ENCODE results near the gene ISLR2. TPM values are rescaled to one million over a fixed set of nuclear protein-coding genes. Genes with fewer than 3 reads are reported as not detected.
A peak's percentile ranks its signal among the peaks of the same experiment; 100 is the strongest.

ISLR2 gene
- total RNA-seq, 1 experiment from 2014 or later: 8.9 TPM

GRCh38 chr15:74132681-74133651, 2.6 kb downstream of the ISLR2 start (continued):
- TF ChIP-seq, protein P1, sequence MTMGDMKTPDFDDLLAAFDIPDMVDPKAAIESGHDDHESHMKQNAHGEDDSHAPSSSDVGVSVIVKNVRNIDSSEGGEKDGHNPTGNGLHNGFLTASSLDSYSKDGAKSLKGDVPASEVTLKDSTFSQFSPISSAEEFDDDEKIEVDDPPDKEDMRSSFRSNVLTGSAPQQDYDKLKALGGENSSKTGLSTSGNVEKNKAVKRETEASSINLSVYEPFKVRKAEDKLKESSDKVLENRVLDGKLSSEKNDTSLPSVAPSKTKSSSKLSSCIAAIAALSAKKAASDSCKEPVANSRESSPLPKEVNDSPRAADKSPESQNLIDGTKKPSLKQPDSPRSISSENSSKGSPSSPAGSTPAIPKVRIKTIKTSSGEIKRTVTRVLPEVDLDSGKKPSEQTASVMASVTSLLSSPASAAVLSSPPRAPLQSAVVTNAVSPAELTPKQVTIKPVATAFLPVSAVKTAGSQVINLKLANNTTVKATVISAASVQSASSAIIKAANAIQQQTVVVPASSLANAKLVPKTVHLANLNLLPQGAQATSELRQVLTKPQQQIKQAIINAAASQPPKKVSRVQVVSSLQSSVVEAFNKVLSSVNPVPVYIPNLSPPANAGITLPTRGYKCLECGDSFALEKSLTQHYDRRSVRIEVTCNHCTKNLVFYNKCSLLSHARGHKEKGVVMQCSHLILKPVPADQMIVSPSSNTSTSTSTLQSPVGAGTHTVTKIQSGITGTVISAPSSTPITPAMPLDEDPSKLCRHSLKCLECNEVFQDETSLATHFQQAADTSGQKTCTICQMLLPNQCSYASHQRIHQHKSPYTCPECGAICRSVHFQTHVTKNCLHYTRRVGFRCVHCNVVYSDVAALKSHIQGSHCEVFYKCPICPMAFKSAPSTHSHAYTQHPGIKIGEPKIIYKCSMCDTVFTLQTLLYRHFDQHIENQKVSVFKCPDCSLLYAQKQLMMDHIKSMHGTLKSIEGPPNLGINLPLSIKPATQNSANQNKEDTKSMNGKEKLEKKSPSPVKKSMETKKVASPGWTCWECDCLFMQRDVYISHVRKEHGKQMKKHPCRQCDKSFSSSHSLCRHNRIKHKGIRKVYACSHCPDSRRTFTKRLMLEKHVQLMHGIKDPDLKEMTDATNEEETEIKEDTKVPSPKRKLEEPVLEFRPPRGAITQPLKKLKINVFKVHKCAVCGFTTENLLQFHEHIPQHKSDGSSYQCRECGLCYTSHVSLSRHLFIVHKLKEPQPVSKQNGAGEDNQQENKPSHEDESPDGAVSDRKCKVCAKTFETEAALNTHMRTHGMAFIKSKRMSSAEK (CRISPR knock-in tag; IDR thresholded peaks at IDR 0.05; ENCODE audit: borderline replicate concordance): no peak
- TF ChIP-seq NFYB (CRISPR knock-in tag; conservative IDR thresholded peaks at IDR 0.05; ENCODE audit: low read depth) (no peak), NR1H2 (CRISPR knock-in tag; IDR thresholded peaks at IDR 0.05) (no peak), ESRRA (CRISPR knock-in tag; IDR thresholded peaks at IDR 0.05; ENCODE audit: borderline replicate concordance) (no peak), JAZF1 (CRISPR knock-in tag; IDR thresholded peaks at IDR 0.05) (no peak), RORB (CRISPR knock-in tag; IDR thresholded peaks at IDR 0.05) (no peak), GTF2I (CRISPR knock-in tag; conservative IDR thresholded peaks at IDR 0.05) (no peak), CREM (CRISPR knock-in tag; IDR thresholded peaks at IDR 0.05) (0 out of 2 replicates have a peak, but pooled peaks have one; percentile 18)
- TF ChIP-seq, protein P2, sequence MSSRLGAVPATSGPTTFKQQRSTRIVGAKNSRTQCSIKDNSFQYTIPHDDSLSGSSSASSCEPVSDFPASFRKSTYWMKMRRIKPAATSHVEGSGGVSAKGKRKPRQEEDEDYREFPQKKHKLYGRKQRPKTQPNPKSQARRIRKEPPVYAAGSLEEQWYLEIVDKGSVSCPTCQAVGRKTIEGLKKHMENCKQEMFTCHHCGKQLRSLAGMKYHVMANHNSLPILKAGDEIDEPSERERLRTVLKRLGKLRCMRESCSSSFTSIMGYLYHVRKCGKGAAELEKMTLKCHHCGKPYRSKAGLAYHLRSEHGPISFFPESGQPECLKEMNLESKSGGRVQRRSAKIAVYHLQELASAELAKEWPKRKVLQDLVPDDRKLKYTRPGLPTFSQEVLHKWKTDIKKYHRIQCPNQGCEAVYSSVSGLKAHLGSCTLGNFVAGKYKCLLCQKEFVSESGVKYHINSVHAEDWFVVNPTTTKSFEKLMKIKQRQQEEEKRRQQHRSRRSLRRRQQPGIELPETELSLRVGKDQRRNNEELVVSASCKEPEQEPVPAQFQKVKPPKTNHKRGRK (CRISPR knock-in tag; IDR thresholded peaks at IDR 0.05; ENCODE audit: borderline replicate concordance): no peak
- TF ChIP-seq, protein P3, sequence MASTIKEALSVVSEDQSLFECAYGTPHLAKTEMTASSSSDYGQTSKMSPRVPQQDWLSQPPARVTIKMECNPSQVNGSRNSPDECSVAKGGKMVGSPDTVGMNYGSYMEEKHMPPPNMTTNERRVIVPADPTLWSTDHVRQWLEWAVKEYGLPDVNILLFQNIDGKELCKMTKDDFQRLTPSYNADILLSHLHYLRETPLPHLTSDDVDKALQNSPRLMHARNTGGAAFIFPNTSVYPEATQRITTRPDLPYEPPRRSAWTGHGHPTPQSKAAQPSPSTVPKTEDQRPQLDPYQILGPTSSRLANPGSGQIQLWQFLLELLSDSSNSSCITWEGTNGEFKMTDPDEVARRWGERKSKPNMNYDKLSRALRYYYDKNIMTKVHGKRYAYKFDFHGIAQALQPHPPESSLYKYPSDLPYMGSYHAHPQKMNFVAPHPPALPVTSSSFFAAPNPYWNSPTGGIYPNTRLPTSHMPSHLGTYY (CRISPR knock-in tag; IDR thresholded peaks at IDR 0.05): no peak
- TF ChIP-seq, protein P4, sequence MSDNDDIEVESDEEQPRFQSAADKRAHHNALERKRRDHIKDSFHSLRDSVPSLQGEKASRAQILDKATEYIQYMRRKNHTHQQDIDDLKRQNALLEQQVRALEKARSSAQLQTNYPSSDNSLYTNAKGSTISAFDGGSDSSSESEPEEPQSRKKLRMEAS (CRISPR knock-in tag; IDR thresholded peaks at IDR 0.05): 0 out of 2 replicates have a peak, but pooled peaks have one; percentile 25
- TF ChIP-seq, protein P5, sequence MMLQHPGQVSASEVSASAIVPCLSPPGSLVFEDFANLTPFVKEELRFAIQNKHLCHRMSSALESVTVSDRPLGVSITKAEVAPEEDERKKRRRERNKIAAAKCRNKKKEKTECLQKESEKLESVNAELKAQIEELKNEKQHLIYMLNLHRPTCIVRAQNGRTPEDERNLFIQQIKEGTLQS (CRISPR knock-in tag; conservative IDR thresholded peaks at IDR 0.05): no peak
- TF ChIP-seq, protein P6, sequence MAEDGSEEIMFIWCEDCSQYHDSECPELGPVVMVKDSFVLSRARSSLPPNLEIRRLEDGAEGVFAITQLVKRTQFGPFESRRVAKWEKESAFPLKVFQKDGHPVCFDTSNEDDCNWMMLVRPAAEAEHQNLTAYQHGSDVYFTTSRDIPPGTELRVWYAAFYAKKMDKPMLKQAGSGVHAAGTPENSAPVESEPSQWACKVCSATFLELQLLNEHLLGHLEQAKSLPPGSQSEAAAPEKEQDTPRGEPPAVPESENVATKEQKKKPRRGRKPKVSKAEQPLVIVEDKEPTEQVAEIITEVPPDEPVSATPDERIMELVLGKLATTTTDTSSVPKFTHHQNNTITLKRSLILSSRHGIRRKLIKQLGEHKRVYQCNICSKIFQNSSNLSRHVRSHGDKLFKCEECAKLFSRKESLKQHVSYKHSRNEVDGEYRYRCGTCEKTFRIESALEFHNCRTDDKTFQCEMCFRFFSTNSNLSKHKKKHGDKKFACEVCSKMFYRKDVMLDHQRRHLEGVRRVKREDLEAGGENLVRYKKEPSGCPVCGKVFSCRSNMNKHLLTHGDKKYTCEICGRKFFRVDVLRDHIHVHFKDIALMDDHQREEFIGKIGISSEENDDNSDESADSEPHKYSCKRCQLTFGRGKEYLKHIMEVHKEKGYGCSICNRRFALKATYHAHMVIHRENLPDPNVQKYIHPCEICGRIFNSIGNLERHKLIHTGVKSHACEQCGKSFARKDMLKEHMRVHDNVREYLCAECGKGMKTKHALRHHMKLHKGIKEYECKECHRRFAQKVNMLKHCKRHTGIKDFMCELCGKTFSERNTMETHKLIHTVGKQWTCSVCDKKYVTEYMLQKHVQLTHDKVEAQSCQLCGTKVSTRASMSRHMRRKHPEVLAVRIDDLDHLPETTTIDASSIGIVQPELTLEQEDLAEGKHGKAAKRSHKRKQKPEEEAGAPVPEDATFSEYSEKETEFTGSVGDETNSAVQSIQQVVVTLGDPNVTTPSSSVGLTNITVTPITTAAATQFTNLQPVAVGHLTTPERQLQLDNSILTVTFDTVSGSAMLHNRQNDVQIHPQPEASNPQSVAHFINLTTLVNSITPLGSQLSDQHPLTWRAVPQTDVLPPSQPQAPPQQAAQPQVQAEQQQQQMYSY (CRISPR knock-in tag; IDR thresholded peaks at IDR 0.05): no peak
- TF ChIP-seq, protein P7, sequence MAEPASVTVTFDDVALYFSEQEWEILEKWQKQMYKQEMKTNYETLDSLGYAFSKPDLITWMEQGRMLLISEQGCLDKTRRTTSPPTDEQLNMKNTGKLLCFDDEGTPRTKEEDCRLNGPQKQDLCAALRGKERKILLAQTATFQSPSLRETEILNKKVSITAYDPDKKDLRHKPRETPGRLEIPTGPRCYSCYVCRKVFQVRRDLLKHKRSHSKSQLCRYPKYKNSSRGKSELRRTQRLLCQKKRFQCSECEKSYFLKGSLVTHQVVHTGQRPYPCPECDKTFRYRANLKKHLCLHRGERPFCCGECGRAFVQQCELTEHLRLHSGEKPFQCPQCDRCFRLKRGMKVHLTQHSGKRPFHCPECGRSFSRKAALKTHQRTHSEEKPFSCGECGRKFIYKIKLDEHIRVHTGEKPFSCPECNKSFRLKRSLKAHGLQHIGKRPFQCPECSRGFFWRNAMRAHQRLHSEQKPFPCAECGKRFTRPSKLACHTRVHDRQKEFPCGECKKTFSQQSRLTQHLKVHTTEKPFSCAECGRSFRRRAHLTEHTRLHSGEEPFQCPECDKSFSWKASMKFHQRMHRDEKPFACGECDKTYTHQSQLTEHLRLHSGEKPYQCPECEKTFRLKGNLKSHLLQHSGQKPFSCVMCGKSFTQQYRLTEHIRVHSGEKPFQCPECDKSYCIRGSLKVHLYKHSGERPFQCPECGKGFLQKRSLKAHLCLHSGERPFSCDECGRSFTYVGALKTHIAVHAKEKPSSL (CRISPR knock-in tag; conservative IDR thresholded peaks at IDR 0.05): no peak
- TF ChIP-seq, protein P8, sequence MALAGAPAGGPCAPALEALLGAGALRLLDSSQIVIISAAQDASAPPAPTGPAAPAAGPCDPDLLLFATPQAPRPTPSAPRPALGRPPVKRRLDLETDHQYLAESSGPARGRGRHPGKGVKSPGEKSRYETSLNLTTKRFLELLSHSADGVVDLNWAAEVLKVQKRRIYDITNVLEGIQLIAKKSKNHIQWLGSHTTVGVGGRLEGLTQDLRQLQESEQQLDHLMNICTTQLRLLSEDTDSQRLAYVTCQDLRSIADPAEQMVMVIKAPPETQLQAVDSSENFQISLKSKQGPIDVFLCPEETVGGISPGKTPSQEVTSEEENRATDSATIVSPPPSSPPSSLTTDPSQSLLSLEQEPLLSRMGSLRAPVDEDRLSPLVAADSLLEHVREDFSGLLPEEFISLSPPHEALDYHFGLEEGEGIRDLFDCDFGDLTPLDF (CRISPR knock-in tag; IDR thresholded peaks at IDR 0.05): 0 out of 2 replicates have a peak, but pooled peaks have one; percentile 29

All from WTC11 (cell line).